ENCODE data around the gene GULP1.
"Not testable (repeated sequence)": the region's sequence is repeated elsewhere in the genome, so short reads cannot be mapped to it uniquely, and the experiment has no call there.

The GULP1 gene

GRCh38 chr2:188435115-188435514 lies 143.4 kb downstream of the GULP1 start:
- no peak for DNase-seq

GRCh38 chr2:188437537-188437936 lies 145.9 kb downstream of the GULP1 start:
- DNase-seq: no peak

- DNase-seq: no peak
Measured at GRCh38 chr2:188439986-188440385, 148.3 kb downstream of the GULP1 start.

GRCh38 chr2:188440849-188441248 lies 149.2 kb downstream of the GULP1 start:
- DNase-seq: no peak

- DNase-seq: no peak
Measured at GRCh38 chr2:188441288-188441947, 149.7 kb downstream of the GULP1 start.

- DNase-seq: no peak
Measured at GRCh38 chr2:188443207-188443606, 151.5 kb downstream of the GULP1 start.

GRCh38 chr2:188444106-188444835 lies 152.6 kb downstream of the GULP1 start:
- no peak for DNase-seq

GRCh38 chr2:188449561-188449960 lies 157.9 kb downstream of the GULP1 start:
- DNase-seq: no peak

GRCh38 chr2:188449971-188450370 lies 158.3 kb downstream of the GULP1 start:
- DNase-seq: no peak

- DNase-seq: no peak
Measured at GRCh38 chr2:188450732-188451483, 159.2 kb downstream of the GULP1 start.

GRCh38 chr2:188452084-188452483 lies 160.4 kb downstream of the GULP1 start:
- no peak for DNase-seq

GRCh38 chr2:188456114-188456909 lies 164.6 kb downstream of the GULP1 start:
- no peak for DNase-seq

- no peak for DNase-seq
Measured at GRCh38 chr2:188459061-188459460, 167.4 kb downstream of the GULP1 start.

GRCh38 chr2:188466078-188466477 lies 174.4 kb downstream of the GULP1 start:
- not testable (repeated sequence) for DNase-seq

GRCh38 chr2:188466761-188467160 lies 175.1 kb downstream of the GULP1 start:
- DNase-seq: no peak

GRCh38 chr2:188471166-188471565 lies 179.5 kb downstream of the GULP1 start:
- no peak for DNase-seq

GRCh38 chr2:188473306-188473705 lies 181.6 kb downstream of the GULP1 start:
- no peak for DNase-seq

GRCh38 chr2:188474316-188474715 lies 182.6 kb downstream of the GULP1 start:
- no peak for DNase-seq

- DNase-seq: no peak
Measured at GRCh38 chr2:188475945-188476344, 184.3 kb downstream of the GULP1 start.

GRCh38 chr2:188477564-188478103 lies 186.0 kb downstream of the GULP1 start:
- DNase-seq: no peak

GRCh38 chr2:188478724-188479123 lies 187.1 kb downstream of the GULP1 start:
- DNase-seq: no peak

- no peak for DNase-seq
Measured at GRCh38 chr2:188481474-188481873, 189.8 kb downstream of the GULP1 start.

GRCh38 chr2:188485496-188485895 lies 193.8 kb downstream of the GULP1 start:
- DNase-seq: no peak
